Hematopoietic multipotent progenitor cell (in vitro differentiated cells): ENCODE results near the gene ITGA2. TPM values are rescaled to one million over a fixed set of nuclear protein-coding genes. Genes with fewer than 3 reads are reported as not detected.

Experiments used
- DNase-seq, 3 donors: peaks; one replicate each; pipeline ENCODE4 v3.0.0-alpha.2; 2011 to 2015; ENCODE audit warnings: low read depth in 2 of 3, low spot score in 2 of 3
- total RNA-seq: library from RNA; depleted of rRNA; stranded (reverse); fragments of >200 nt; gene quantifications from one replicate; pipeline ENCODE4 v1.2.3, GENCODE V29; 2012

Gene ITGA2
- total RNA-seq, 1 donor: 1.6 TPM

DNA sequence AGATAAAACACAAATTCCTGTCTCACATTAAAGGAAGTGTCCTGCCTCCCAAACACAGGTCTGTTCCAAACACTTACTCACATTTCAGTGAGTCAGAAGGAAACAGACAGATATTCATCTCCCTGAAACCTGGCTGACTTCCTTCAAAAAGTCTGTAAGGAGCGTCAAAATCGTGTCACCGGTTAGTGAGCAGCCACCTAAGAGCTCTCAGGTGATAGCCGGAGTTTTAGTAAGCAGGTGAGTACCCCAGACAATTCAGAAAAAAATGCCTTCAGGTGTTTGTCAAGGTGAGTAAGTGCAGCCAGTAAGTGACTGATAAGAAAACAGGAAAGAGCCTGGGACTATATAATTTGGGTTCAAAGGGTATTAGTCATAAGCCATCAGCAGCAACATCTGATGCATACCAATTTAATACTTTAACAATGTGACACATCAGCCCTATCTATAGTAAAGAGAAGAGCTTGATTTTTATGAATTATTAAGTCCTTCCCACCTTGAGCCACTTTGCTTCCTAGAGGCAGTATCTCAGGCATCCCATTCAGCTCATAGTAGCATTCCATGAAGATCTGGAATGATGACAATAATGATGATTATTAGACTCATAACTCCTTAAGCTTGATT is 1.3 kb upstream of the ITGA2 start:
- peak in 1 of 3 donors; percentile 21 for DNase-seq

DNA sequence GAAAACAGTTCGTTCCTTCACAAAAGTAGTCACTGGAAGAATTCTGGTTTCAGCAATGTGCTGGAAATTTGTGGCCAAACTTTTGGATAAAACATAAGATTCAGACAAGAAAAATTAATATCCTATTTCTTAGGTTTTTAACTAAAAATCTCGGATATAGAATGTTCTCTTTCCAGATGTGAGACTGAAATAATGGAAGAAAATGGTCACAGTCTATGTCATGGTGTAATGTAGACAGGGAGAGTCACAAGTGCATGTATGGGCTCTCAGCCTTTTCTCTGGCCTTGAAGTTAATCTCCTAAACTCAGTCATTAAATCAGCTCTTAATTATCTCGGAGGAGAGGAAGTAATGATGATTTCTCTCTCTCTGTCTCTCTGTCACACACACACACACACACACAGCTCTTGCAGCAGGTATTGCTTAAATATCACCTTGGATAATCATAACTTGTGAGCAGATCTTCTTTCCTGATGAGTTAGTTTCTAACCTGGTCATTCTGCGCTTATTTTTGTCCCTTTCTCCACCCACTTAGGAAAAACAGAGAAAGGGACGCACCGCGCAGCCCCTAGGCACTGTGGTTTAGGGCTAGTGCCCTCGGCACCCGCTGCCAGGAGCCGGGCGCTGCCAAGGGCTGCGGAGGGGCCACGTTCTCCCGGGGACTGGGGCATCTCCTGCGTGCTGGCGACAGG is 672 bp upstream of the ITGA2 start:
- DNase-seq: peak in 1 of 3 donors; percentile 9

DNA sequence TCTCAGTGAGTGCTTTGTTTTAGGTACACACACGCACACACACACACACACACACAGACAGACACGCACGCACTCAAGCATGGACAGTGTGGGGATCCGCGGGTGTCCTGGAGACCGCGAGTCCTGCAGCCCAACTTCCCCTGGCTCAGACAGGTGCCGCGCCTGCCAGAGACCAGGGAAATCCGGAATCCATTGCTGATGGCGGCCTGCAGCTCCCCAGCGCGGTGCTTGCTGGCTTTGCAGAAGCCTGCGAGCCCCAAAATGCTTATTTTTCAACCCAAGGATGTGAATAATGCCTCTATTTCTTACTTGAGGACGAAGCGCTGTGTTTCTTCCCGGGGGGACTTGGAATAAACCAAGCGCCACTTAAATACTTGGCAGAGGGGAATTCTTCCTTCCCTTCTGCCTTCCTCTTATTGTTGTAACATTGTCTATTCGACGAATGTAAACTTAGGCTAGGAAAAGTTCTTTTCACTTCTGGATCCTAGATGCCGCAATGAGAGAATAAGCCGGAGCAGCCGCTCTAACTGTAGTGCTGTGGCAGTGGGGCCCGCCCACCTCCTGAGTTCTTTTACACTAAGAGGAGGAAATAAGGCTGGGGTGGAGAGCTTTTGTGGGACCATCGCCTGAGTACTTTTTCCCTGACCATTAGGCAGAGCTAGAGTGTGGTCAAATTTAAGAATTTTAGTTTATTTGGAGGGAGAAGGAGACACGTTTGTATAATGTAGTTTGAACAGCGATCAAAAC is 802 bp downstream of the ITGA2 start:
- peak in 2 of 3 donors; percentile 41 to 52 for DNase-seq

DNA sequence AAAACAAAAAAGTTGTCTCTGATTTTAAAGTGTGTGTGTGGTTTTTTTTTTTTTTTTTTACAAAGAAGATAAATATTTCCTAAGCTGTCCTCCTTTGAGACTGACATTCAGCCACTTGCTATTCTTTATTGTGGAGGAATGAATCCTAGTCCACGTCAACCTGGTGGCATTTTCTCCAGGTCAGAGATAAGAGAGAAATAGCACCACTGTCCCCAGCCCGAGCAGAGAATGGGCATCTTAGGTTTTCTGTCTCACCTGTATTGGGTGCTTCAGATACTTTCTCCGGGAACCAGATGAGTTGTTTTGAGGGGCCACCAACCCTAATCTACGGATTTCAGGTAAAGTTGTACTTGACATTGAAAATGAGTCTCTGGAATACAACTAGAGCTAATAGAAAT is 1.4 kb downstream of the ITGA2 start:
- DNase-seq: no peak

DNA sequence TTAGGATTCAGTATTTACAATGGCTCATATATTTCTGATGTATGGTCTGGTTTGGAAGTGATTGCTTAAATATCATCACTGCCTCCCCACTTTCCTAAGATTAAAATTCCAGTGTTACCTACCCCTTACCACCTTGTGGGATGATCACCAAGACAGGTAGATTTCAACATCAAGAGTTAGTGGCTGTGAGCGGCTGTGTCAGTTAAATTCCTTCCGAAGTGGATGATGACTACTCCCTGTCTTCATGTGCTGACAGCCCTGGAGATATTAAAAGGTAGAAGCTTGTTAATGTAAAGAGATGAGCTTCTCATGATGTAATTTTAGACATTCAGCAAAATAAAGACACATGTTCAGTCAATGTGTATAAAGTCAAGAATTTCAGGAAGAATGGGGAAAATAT is 4.2 kb downstream of the ITGA2 start:
- no peak for DNase-seq

DNA sequence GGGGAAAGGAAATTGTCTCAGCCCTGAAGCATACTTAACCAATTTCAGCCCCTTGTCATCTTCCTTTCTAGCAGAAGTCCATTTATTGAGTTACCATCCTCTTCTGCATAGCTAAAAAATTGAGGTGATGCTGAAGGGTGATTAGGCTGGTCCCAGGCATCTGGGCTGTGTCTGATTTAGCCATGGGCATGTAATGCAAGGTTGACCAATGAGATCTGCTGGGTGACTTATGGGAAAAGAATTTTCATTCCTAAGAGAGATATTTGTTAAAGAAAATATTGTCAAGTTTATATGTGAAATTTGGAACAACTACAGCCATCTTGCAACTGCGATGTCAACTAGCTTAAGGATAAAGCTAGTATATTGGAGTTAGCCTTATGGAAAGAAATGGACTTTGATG is 5.1 kb downstream of the ITGA2 start:
- DNase-seq: no peak

DNA sequence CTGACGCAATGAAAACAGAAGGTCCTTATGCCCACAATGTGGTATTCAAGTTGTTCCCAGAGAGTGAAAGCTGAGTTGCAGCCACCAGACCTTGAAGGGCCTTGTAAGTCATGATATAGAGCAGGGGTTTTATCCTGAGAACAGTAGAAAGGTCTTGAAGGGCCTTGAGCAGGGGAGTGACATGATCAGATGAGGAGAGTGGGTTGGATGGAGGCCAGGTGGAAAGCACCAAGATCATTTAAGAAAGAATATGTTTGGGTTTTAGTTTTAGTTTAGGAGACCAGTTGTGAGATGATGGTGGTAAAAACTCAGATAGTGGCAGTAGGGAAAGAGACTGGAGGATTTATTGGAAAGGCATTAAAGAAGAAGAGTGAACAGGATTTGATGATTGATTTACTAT is 5.9 kb downstream of the ITGA2 start:
- no peak for DNase-seq

DNA sequence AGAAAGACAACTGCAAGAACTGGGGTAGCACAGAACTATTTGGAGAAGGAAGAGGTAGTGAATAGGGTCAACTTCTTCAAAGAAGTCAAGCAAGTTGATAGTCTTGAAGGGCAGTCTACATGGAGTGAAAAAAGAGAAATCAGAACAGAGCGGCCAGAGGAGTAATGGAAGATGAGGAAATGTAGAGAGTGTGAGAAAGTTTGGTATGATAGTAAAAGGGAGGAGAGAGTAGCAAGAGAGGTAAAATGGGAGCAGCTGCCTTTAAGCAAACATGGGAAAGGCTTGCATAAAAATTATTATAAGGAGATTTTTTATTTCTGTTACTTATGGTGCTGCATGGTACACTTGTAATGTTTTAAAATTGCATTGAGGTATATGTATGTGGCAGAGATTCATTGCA is 6.8 kb downstream of the ITGA2 start:
- no peak for DNase-seq

DNA sequence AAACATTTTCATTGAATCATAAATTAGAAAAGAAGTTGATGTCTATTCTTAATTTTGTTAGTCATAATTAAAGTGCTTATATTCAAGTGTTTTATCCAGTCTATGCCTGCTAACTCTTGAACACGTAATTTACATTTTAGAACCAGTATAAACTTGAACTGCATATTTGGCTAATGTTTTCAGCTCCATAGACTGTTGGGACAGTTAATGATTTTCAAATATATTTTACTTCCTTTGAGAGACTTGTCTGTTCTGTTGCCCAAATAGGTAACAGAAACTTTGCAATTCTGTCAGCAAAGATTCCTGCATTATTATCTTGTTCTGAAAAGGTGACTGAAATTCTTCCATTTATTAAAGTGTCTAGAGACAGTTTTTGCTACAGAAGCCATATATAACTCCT is 7.8 kb downstream of the ITGA2 start:
- DNase-seq: no peak

DNA sequence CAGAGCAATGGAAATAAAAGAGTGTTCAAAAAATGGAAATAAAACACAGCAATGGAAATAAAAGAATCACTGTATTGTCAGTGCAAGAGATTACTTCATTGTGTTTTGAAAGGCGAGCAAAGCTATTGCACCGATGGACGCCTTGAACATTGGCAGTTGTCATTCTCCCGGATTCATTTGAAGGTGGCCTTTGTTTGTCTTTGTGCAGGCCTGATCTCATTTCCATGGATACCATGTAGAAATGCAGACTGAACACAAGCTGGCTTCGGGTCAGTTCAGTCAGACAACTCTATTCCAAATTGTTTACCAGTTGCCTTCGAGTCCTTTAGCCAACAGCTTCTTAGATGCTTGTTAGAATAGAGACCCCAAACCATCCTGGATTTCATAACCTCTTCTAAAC is 8.3 kb downstream of the ITGA2 start:
- DNase-seq: no peak

DNA sequence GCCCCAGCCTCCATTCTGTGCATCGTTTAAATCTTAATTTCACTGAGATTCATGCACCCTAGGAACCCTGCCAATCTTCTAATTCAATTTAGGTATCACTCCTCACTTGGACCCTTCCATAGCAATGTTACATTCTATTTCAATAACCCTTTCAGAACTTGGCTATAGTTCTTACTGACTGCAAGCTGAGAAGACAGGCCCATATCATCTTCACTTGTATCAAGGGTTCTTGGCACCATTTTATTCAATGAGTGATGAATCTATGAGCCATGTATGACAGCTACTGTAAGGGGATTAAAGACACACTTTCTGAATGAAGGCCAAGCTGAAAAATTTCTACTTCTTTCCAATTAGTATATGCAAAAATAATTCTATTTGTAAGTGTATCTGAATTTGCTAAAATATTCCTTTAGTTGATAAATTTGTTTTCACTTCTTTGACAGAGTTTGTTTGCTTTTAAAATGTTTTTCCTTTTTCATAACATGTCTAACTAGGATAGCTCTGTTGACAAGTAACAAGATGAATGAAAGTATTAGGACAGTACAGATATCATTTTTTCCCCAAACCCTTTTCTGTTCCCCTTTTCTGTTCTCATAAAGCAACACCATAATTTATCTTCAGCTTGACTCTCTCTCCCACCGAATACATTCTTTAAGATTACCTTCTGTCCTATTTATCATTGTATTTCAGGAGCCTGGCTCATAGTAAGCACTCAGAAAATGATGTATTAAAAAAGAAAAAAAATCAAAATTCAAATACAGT is 9.6 kb downstream of the ITGA2 start:
- DNase-seq: no peak

DNA sequence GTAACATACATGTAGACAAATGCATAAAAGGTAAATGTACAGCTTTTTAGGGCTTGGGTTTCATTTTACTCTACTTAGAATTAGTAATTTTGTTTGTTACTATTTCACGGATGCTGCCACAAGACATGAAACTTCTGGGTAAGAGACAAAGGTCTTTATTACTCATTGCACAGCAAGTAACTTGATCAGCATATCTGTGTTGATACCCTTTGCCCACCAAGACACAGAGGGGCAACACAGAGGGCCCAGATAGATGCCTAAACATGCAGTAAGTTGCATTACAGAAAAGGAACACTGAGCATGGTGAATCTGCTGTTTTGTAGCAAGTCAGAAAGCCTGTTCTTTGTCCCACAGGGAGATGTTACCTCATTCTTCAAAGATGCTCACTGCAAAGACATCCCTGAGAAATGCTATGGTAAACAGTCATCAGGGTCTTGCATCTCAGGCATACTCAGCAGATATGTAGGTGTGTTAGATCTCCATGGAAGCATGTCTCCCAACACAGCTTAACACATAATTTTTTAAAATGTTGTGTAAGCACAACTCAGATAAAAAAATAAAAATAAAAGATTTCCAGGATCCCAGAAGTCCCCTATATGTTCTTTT is 10.3 kb downstream of the ITGA2 start:
- no peak for DNase-seq

DNA sequence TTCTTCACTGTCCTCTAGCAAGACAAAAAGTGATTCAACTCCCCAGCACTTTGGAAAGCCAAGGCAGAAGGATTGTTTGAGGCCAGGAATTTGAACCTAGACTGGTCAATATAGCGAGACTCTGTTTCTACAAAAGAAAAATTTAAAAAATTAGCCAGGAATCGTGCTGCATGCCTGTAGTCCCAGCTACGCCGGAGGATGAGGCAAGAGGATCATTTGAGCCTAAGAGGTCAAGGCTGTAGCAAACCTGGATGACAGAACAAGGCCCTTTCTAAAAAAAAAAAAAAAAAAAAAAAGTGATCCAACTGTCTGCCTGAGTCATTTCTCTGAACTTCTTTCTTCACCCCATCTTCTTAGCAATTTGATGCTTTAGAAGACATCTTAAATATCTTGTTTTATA is 12.4 kb downstream of the ITGA2 start:
- DNase-seq: no peak

DNA sequence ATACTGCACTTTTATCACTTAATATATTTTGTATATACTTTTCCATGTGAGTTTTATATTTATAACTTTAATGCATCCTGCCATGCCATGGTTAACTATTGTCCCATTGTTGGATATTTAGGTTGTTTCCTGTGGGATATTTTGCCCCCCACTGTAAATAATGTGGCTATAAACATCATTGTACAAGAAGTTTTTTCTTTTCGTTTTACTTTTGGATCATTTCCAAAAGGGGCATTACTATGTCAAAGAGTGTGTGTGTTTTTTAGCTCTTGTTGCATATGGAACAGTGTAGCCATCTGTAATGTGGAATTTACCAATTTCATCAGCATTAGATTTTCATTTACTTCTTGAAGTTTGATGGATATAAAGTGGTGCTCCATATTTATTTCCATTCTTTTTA is 13.3 kb downstream of the ITGA2 start:
- no peak for DNase-seq

DNA sequence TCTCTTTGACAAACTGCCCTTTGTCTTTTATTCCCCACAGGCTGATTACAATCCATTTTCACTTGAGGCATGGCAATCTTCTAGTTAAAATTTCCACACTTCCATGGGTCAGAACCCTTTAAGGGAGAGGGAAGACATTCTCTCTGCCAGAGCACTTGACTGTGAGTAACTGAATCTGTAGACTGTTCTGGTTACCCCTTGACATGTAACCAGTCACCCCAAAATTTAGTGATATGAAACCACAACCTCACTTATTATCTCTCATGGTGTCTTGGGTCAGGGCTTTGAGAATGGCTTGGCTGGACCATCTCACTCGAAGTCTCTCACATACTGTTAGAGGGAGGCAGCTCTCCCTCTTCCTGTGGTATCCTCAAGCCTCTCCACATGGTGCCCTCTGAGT is 14.0 kb downstream of the ITGA2 start:
- no peak for DNase-seq

DNA sequence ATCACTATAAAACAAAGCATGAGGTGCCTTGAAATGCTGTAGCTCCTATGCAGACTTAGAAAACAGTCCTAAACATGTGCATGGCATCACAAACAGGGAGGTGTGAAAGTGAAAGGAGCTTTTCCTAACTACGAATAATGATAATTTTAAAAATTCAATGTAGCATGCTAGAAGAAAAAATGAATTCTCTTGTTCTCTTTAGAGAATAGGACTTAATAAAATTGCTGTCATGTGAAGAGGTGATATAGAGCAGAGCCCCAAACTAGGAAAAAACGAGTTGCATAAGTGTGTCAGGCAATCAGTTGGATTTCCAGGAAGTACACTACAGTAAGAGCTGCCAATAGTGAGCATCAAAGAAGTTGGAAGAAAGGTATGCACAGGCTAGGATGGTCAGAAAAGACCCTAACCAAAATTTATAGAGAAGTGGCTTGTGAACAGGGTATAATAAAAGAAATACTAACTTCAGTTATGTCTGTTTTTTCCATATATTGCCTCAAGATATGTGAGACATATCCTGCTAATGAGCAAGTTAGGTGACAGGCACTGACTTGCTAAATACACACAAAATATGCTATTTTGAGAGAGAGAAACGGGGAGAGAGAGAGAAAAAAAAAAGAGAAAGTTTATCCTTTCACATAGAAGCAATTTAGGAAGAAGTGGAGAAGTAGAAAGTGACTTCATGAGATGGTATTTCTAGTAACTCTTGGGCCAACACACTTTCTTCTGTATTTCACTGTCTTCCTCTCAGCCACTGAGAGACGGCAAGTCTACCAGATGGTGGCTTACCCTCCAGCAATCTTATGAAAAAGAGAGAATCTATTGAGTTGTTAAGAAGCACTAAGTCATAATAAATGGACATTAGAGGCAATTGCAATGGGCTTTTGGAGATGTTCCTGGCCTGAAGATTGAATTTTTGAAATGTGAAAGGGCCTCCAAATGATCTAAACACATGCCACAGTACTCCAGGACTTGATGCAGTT is 18.0 kb downstream of the ITGA2 start:
- no peak for DNase-seq

DNA sequence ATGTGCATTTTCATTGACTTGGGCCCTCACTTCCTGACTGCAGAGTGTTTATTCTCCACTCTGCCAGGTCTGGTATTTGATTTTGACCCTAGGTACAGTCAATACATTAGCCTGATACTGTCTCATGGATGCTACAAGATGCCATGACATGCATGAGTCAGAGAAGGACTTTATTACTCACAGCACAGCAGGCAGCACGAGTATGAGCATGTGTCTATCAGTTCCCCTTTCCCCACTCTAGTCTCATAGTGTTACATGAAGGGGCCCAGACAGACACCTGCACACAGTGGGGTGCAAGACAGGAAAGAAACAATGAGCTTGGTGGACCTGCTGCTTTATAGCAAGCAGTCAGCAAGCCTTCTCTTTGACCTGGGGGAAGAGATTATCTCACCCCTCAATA is 19.6 kb downstream of the ITGA2 start:
- DNase-seq: peak in 1 of 3 donors; percentile 29

DNA sequence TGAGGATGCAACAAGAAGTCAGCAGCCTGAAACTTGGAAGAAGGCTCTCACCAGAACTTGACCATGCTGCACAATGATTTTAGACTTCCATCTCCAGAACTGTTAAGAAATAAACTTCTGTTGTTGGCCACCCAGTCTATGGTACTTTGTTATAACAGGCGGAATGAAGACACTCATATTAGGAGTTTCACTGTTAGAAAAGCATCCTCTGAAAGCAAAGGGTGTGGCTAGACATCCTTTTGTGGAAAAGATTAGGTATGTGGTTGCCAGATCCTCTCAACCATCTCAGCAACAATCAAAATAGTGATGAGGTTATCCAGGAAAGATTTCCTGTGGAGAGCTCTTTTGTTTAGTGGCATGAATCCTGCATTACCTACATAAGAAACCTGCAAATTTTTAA is 20.7 kb downstream of the ITGA2 start:
- DNase-seq: no peak

DNA sequence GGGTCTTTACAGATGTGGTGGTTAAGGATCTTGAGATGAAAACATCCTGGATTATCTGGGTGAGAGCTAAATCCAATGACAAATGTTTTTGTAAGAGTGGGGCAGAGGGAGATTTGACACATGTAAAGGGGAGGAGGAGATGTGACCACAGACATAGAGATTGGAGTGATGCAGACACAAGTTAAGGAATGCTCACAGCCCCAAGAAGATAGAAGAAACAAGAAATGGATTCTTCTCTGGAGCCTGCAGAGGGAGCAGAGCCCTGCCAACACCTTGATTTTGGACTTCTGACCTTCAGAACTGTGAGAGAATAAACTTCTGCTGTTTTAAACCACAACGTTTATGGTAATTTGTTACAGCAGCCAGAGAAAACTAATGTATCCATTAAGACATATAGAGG is 21.7 kb downstream of the ITGA2 start:
- no peak for DNase-seq

DNA sequence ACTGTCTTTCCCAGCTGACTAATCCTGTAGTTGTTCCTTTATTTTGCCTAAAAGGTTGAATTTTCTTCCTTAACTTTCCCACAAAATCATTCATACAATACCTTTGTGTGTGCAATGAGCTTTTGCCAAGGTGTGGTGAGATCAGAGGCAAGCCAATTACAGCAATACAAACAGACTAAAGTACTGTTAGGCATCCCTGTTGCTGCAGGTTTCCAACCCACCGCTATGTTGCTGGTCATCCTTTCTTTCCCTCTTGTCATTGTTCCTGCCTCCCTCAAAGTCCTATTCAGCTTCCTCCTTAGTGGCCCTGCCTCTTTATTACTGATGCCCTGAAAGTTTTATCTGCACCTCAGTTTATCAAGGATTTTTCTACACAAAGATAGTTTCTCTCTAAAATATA is 22.1 kb downstream of the ITGA2 start:
- no peak for DNase-seq
